Esophagus muscularis mucosa (tissue), 4 donors: ENCODE results near the gene JARID2. TPM values are rescaled to one million over a fixed set of nuclear protein-coding genes. Genes with fewer than 3 reads are reported as not detected.
"Not testable (repeated sequence)": the region's sequence is repeated elsewhere in the genome, so short reads cannot be mapped to it uniquely, and the experiment has no call there.

Source experiments
- DNase-seq: peaks from one replicate; pipeline ENCODE4 v3.0.0-alpha.2; 2017; ENCODE audit errors: extremely low spot score
- H3K27ac ChIP-seq, 4 donors: fragments of 200-600 bp; sonication (generic); replicated peaks in 1 of 4; 1 replicate in 3 of 4; 2 replicates in 1 of 4; pipeline ENCODE4 v1.5.1; 2016 to 2019; ENCODE audit warnings: mild to moderate bottlenecking in 1 of 4
- H3K27me3 ChIP-seq, 4 donors: fragments of 200-600 bp; sonication (generic); one replicate each; pipeline versions ENCODE4 v1.5.1 to v1.6.0; 2016 to 2019
- H3K36me3 ChIP-seq, 4 donors: fragments of 200-600 bp; sonication (generic); one replicate each; pipeline ENCODE4 v1.5.1; 2016 to 2019
- H3K4me1 ChIP-seq, 4 donors: fragments of 200-600 bp; sonication (generic); one replicate each; pipeline ENCODE4 v1.5.1; 2016 to 2019
- H3K4me3 ChIP-seq, 4 donors: fragments of 200-600 bp; sonication (generic); 1 replicate in 2 of 4; 2 replicates in 2 of 4; pipeline ENCODE4 v1.5.1; 2016 to 2019; ENCODE audit warnings: mild to moderate bottlenecking in 4 of 4, moderate library complexity in 1 of 4
- H3K9me3 ChIP-seq, 4 donors: fragments of 200-600 bp; sonication (generic); 1 replicate in 3 of 4; 2 replicates in 1 of 4; pipeline ENCODE4 v1.5.1; 2016 to 2019
- CTCF ChIP-seq, 3 experiments: fragments of 200-600 bp in 2 of 3; fragments of 450-650 bp in 1 of 3; sonication (generic) in 2 of 3; IDR thresholded peaks; one replicate each; pipeline ENCODE4 v1.5.1; 2017 to 2019; ENCODE audit warnings: antibody characterized with exemption in 3 of 3, mild to moderate bottlenecking in 2 of 3, moderate library complexity in 1 of 3
- EP300 ChIP-seq: sonication (generic); formaldehyde crosslinking; IDR thresholded peaks from one replicate; pipeline ENCODE4 v1.6.1; 2017; ENCODE audit warnings: antibody characterized with exemption
- POLR2A ChIP-seq: fragments of 450-650 bp; IDR thresholded peaks from one replicate; pipeline ENCODE4 v1.6.1; 2017; ENCODE audit warnings: antibody characterized with exemption, moderate library complexity, mild to moderate bottlenecking, low read depth
- POLR2AphosphoS5 ChIP-seq, 2 donors: sonication (generic); formaldehyde crosslinking; IDR thresholded peaks; one replicate each; pipeline ENCODE4 v1.6.1; 2017; ENCODE audit warnings: antibody characterized with exemption in 2 of 2
- WGBS: methylation state at CpG from one replicate; pipeline ENCODE4 v1.1.5; 2018; 5-methylcytosine and 5-hydroxymethylcytosine counted together
- intact Hi-C: fragments of 100-400 bp; cut with DNase I; formaldehyde crosslinking; loops from one replicate; pipeline ENCODE4 v1.15.1; 2023
- total RNA-seq, 4 donors: library from RNA; depleted of rRNA; stranded (reverse); fragments of >200 nt; gene quantifications; one replicate each; pipeline versions ENCODE4 v1.1.0 to v1.2.1, GENCODE V29; 2016

The JARID2 gene
- total RNA-seq, 4 donors from 2014 or later: 5.8 to 10.4 (median 8.1) TPM

GRCh38 chr6:15322781-15323536 is 77.1 kb downstream of the JARID2 start:
- no peaks in the 10 kb centered on the region for H3K27me3 ChIP-seq
- H3K4me1 ChIP-seq: peaks cover 23 to 47% (median 33%) of the 10 kb centered on the region in 4 donors
- 74% methylated on average over 5 of the region's 5 CpGs for WGBS
- no peaks in the 10 kb centered on the region for H3K36me3 ChIP-seq
- intact Hi-C loops: no loop called here
- no peak for DNase-seq
- no peak overlapping the region for H3K27ac ChIP-seq
- H3K4me3 ChIP-seq: no peak overlapping the region
- TF ChIP-seq CTCF (IDR thresholded peaks at IDR 0.05) (no peak), POLR2A (no peak), POLR2AphosphoS5 (IDR thresholded peaks at IDR 0.05) (no peak), EP300 (no peak)
- no peaks in the 10 kb centered on the region for H3K9me3 ChIP-seq

- H3K4me1 ChIP-seq: peaks cover 23 to 42% (median 28%) of the 10 kb centered on the region in 4 donors
- H3K9me3 ChIP-seq, H3K36me3 ChIP-seq, intact Hi-C loops, DNase-seq, H3K27me3 ChIP-seq, H3K27ac ChIP-seq, H3K4me3 ChIP-seq: not testable (repeated sequence)
- WGBS: 95% methylated on average over 11 of the region's 11 CpGs
Measured at GRCh38 chr6:15323611-15324010, 77.7 kb downstream of the JARID2 start.

- TF ChIP-seq EP300: no peak
- no peak overlapping the region for H3K27ac ChIP-seq
- 96% methylated on average over 8 of the region's 8 CpGs for WGBS
- intact Hi-C loops: no loop called here
- H3K9me3 ChIP-seq: no peaks in the 10 kb centered on the region
- H3K36me3 ChIP-seq: no peaks in the 10 kb centered on the region
- no peaks in the 10 kb centered on the region for H3K27me3 ChIP-seq
- H3K4me1 ChIP-seq: peaks cover 23 to 42% (median 29%) of the 10 kb centered on the region in 4 donors
- H3K4me3 ChIP-seq: no peak overlapping the region
- no peak for DNase-seq
Measured at GRCh38 chr6:15324427-15324985, 78.6 kb downstream of the JARID2 start.

GRCh38 chr6:15325540-15325955 is 79.7 kb downstream of the JARID2 start:
- WGBS: 85% methylated on average over 5 of the region's 5 CpGs
- intact Hi-C loops: no loop called here
- Histone ChIP-seq H3K4me3 (no peak overlapping the region), H3K36me3 (no peaks in the 10 kb centered on the region), H3K4me1 (peaks cover 30 to 49% (median 36%) of the 10 kb centered on the region in 4 donors), H3K9me3 (no peaks in the 10 kb centered on the region), H3K27ac (no peak overlapping the region), H3K27me3 (no peaks in the 10 kb centered on the region)
- TF ChIP-seq EP300 (no peak), POLR2AphosphoS5 (IDR thresholded peaks at IDR 0.05) (no peak), POLR2A (no peak), CTCF (IDR thresholded peaks at IDR 0.05) (no peak)
- no peak for DNase-seq

GRCh38 chr6:15326067-15326614 is 80.3 kb downstream of the JARID2 start:
- TF ChIP-seq POLR2AphosphoS5 (IDR thresholded peaks at IDR 0.05) (no peak), POLR2A (no peak), EP300 (no peak), CTCF (IDR thresholded peaks at IDR 0.05) (no peak)
- no peak for DNase-seq
- Histone ChIP-seq H3K27me3 (no peaks in the 10 kb centered on the region), H3K4me1 (peaks cover 36 to 55% (median 41%) of the 10 kb centered on the region in 4 donors), H3K9me3 (no peaks in the 10 kb centered on the region), H3K36me3 (no peaks in the 10 kb centered on the region), H3K27ac (no peak overlapping the region), H3K4me3 (no peak overlapping the region)
- intact Hi-C loops: no loop called here
- 92% methylated on average over 6 of the region's 6 CpGs for WGBS
